Astrocyte of the spinal cord (primary cell): Measurements from ENCODE around the gene SPTLC3.

Experiments
- DNase-seq: peaks from one replicate; pipeline ENCODE4 v3.0.0; 2011; ENCODE audit warnings: low read depth, low spot score
- H3K4me3 ChIP-seq: 2 replicates; pipeline ENCODE4 v1.5.1; 2011; ENCODE audit warnings: low read depth, mild to moderate bottlenecking, low read length, moderate library complexity
- CTCF ChIP-seq: IDR thresholded peaks from 2 replicates; pipeline ENCODE4 v1.5.1; 2012; ENCODE audit warnings: low read depth, mild to moderate bottlenecking, low read length, inconsistent platforms
- in situ Hi-C: cut with HindIII; loops from 2 replicates; pipeline ENCODE4 v1.10.0; 2017; ENCODE audit warnings: low sequenced_read_pairs

Gene SPTLC3

GRCh38 chr20:12984069-12984765 is 24.6 kb upstream of the SPTLC3 start:
- no peak for TF ChIP-seq CTCF
- H3K4me3 ChIP-seq = no peak overlapping the region
- in situ Hi-C loops = no loop called here
- peak; percentile 50 for DNase-seq

GRCh38 chr20:12984863-12985262 is 23.9 kb upstream of the SPTLC3 start:
- H3K4me3 ChIP-seq = no peak overlapping the region
- TF ChIP-seq CTCF = no peak
- DNase-seq = no peak
- in situ Hi-C loops = no loop called here

- H3K4me3 ChIP-seq = no peak overlapping the region
- no peak for TF ChIP-seq CTCF
- in situ Hi-C loops = no loop called here
- no peak for DNase-seq
These were observed 21.5 kb upstream of the SPTLC3 start for GRCh38 chr20:12987261-12987660.

- no peak overlapping the region for H3K4me3 ChIP-seq
- no peak for DNase-seq
- TF ChIP-seq CTCF = no peak
- in situ Hi-C loops = no loop called here
These were observed 19.1 kb upstream of the SPTLC3 start for GRCh38 chr20:12989586-12990115.

GRCh38 chr20:12997128-12997655 is 11.6 kb upstream of the SPTLC3 start:
- in situ Hi-C loops = no loop called here
- TF ChIP-seq CTCF = no peak
- no peak for DNase-seq
- no peak overlapping the region for H3K4me3 ChIP-seq

- in situ Hi-C loops = no loop called here
- no peak for TF ChIP-seq CTCF
- DNase-seq = no peak
- H3K4me3 ChIP-seq = no peak overlapping the region
These were observed 10.7 kb upstream of the SPTLC3 start for GRCh38 chr20:12998046-12998445.
